CD8-positive, alpha-beta memory T cell (primary cell): Measurements from ENCODE around the gene VMP1. TPM values are rescaled to one million over a fixed set of nuclear protein-coding genes. Genes with fewer than 3 reads are reported as not detected.

ENCODE experiments used
- CTCF ChIA-PET: fragments of 350-600 bp; sonication (Branson Sonifier 250); formaldehyde crosslinking; loops from one replicate; lab custom pipeline; 2021; ENCODE audit warnings: antibody characterized with exemption; lab: Charles Lee
- POLR2A ChIA-PET: fragments of 350-600 bp; sonication (Branson Sonifier 250); formaldehyde crosslinking; loops from one replicate; lab custom pipeline; 2021; ENCODE audit warnings: antibody characterized with exemption; lab: Charles Lee
- DNase-seq, 5 donors: peaks; one replicate each; pipeline versions ENCODE4 v3.0.0 to v3.0.0-alpha.2; 2020 to 2022; ENCODE audit warnings: mixed read lengths in 1 of 5
- H3K27ac ChIP-seq: one replicate; pipeline ENCODE4 v1.7.0; 2013; ENCODE audit warnings: low read depth, mild to moderate bottlenecking, low read length, moderate library complexity
- H3K27me3 ChIP-seq: 2 replicates; pipeline ENCODE4 v1.7.0; 2013; ENCODE audit warnings: low read length, mild to moderate bottlenecking; ENCODE audit not compliant: insufficient read depth, poor library complexity, severe bottlenecking
- H3K36me3 ChIP-seq: 2 replicates; pipeline ENCODE4 v1.7.0; 2013; ENCODE audit warnings: mild to moderate bottlenecking, low read length, moderate library complexity; ENCODE audit not compliant: insufficient read depth
- H3K4me1 ChIP-seq: 2 replicates; pipeline ENCODE4 v1.7.0; 2013; ENCODE audit warnings: mild to moderate bottlenecking, low read length, moderate library complexity; ENCODE audit not compliant: insufficient read depth
- H3K4me3 ChIP-seq: 2 replicates; pipeline ENCODE4 v1.7.0; 2013; ENCODE audit warnings: mild to moderate bottlenecking, low read length
- H3K9me3 ChIP-seq: 2 replicates; pipeline ENCODE4 v1.7.0; 2013; ENCODE audit warnings: mild to moderate bottlenecking, low read length
- H3K27ac Mint-ChIP-seq, 8 donors: one replicate each; pipeline ENCODE4 v1.8.0; 2020 to 2021; ENCODE audit warnings: mixed read lengths in 8 of 8, mild to moderate bottlenecking in 6 of 8, inconsistent platforms in 3 of 8, moderate library complexity in 3 of 8
- H3K27me3 Mint-ChIP-seq, 2 donors: one replicate each; pipeline ENCODE4 v1.8.0; 2020 to 2021; ENCODE audit warnings: mixed read lengths in 2 of 2, mild to moderate bottlenecking in 1 of 2, moderate library complexity in 1 of 2
- H3K36me3 Mint-ChIP-seq, 3 donors: one replicate each; pipeline ENCODE4 v1.8.0; 2020 to 2021; ENCODE audit warnings: mixed read lengths in 3 of 3, inconsistent platforms in 1 of 3, mild to moderate bottlenecking in 1 of 3
- H3K4me1 Mint-ChIP-seq, 3 donors: one replicate each; pipeline ENCODE4 v1.8.0; 2020 to 2021; ENCODE audit warnings: mixed read lengths in 3 of 3, inconsistent platforms in 1 of 3, mild to moderate bottlenecking in 1 of 3
- H3K4me3 Mint-ChIP-seq, 7 donors: one replicate each; pipeline ENCODE4 v1.8.0; 2020 to 2021; ENCODE audit warnings: mixed read lengths in 7 of 7, mild to moderate bottlenecking in 6 of 7, moderate library complexity in 4 of 7, inconsistent platforms in 2 of 7
- H3K9me3 Mint-ChIP-seq, 5 donors: one replicate each; pipeline ENCODE4 v1.8.0; 2020 to 2022; ENCODE audit warnings: mixed read lengths in 5 of 5, mild to moderate bottlenecking in 3 of 5, moderate library complexity in 2 of 5, inconsistent platforms in 1 of 5
- polyA plus RNA-seq: library from polyadenylated mRNA; unstranded; fragments of 300-500 nt; fragmentation: Illumina TruSeq; gene quantifications from one replicate; pipeline ENCODE4 v1.2.3, GENCODE V29; 2021
- total RNA-seq, 2 experiments: library from RNA; stranded (reverse); gene quantifications; one replicate each; pipeline ENCODE4 v1.2.3, GENCODE V29; 2021

The VMP1 gene
- total and polyA plus RNA-seq, 3 experiments from 2014 or later, result 57.0 to 151 (median 150) TPM

GRCh38 chr17:59723607-59724006, 16.2 kb downstream of the VMP1 start:
- Mint-ChIP-seq H3K27ac (peak overlapping the region in 2 of 8 donors; percentile 1 to 84), H3K4me3 (no peak overlapping the region)
- POLR2A ChIA-PET, result no interaction called here

GRCh38 chr17:59725691-59726090, 18.2 kb downstream of the VMP1 start:
- H3K36me3 Mint-ChIP-seq, result peaks cover 0 to 3% (median 0%) of the 10 kb centered on the region in 3 donors
- Histone ChIP-seq H3K4me3 (no peak overlapping the region), H3K9me3 (no peaks in the 10 kb centered on the region), H3K36me3 (no peaks in the 10 kb centered on the region), H3K27ac (no peak overlapping the region), H3K27me3 (no peaks in the 10 kb centered on the region), H3K4me1 (no peaks in the 10 kb centered on the region)
- ChIA-PET POLR2A (no interaction called here), CTCF (interaction anchor here (0.8 kb wide), 1 partner anchor 134 kb away, joined by 4 read pairs; no protein-coding TSS in a partner anchor)
- no peak for DNase-seq
- no peaks in the 10 kb centered on the region for H3K9me3 Mint-ChIP-seq
- peaks cover 0 to 2% of the 10 kb centered on the region in 2 donors for H3K27me3 Mint-ChIP-seq
- no peak overlapping the region for H3K4me3 Mint-ChIP-seq
- no peak overlapping the region for H3K27ac Mint-ChIP-seq
- H3K4me1 Mint-ChIP-seq, result peaks cover 24 to 52% (median 50%) of the 10 kb centered on the region in 3 donors

More at GRCh38 chr17:59723607-59724006, 16.2 kb downstream of the VMP1 start:
- H3K36me3 ChIP-seq, result no peaks in the 10 kb centered on the region
- H3K4me1 ChIP-seq, result no peaks in the 10 kb centered on the region
- Mint-ChIP-seq H3K4me1 (peaks cover 22 to 48% (median 46%) of the 10 kb centered on the region in 3 donors), H3K27me3 (peaks cover 0 to 2% of the 10 kb centered on the region in 2 donors), H3K36me3 (peaks cover 0 to 4% (median 0%) of the 10 kb centered on the region in 3 donors), H3K9me3 (no peaks in the 10 kb centered on the region)
- no peak for DNase-seq
- no peak overlapping the region for H3K27ac ChIP-seq
- CTCF ChIA-PET, result no interaction called here
- H3K9me3 ChIP-seq, result no peaks in the 10 kb centered on the region
- no peak overlapping the region for H3K4me3 ChIP-seq
- no peaks in the 10 kb centered on the region for H3K27me3 ChIP-seq

- no peak overlapping the region for H3K4me3 Mint-ChIP-seq
- H3K9me3 ChIP-seq, result no peaks in the 10 kb centered on the region
- no peaks in the 10 kb centered on the region for H3K36me3 ChIP-seq
- H3K4me1 ChIP-seq, result no peaks in the 10 kb centered on the region
- no peak overlapping the region for H3K27ac ChIP-seq
- H3K27ac Mint-ChIP-seq, result no peak overlapping the region
- H3K4me1 Mint-ChIP-seq, result peaks cover 22 to 53% (median 38%) of the 10 kb centered on the region in 3 donors
- CTCF ChIA-PET, result no interaction called here
- peaks cover 0 to 2% of the 10 kb centered on the region in 2 donors for H3K27me3 Mint-ChIP-seq
- DNase-seq, result no peak
- peaks cover 0 to 8% (median 1%) of the 10 kb centered on the region in 3 donors for H3K36me3 Mint-ChIP-seq
- no peaks in the 10 kb centered on the region for H3K9me3 Mint-ChIP-seq
- no peaks in the 10 kb centered on the region for H3K27me3 ChIP-seq
- no peak overlapping the region for H3K4me3 ChIP-seq
- POLR2A ChIA-PET, result no interaction called here
These were observed 20.5 kb downstream of the VMP1 start for GRCh38 chr17:59727817-59728533.

- H3K36me3 Mint-ChIP-seq, result peaks cover 2 to 21% (median 3%) of the 10 kb centered on the region in 3 donors
- H3K9me3 ChIP-seq, result no peaks in the 10 kb centered on the region
- CTCF ChIA-PET, result no interaction called here
- POLR2A ChIA-PET, result no interaction called here
- no peaks in the 10 kb centered on the region for H3K27me3 Mint-ChIP-seq
- no peaks in the 10 kb centered on the region for H3K4me1 ChIP-seq
- peak overlapping the region in 1 of 8 donors; percentile 11 for H3K27ac Mint-ChIP-seq
- H3K9me3 Mint-ChIP-seq, result no peaks in the 10 kb centered on the region
- no peaks in the 10 kb centered on the region for H3K27me3 ChIP-seq
- H3K4me3 Mint-ChIP-seq, result no peak overlapping the region
- peaks cover 18 to 39% (median 26%) of the 10 kb centered on the region in 3 donors for H3K4me1 Mint-ChIP-seq
- peaks cover 3% of the 10 kb centered on the region for H3K36me3 ChIP-seq
- DNase-seq, result no peak
- H3K27ac ChIP-seq, result no peak overlapping the region
- no peak overlapping the region for H3K4me3 ChIP-seq
These were observed 22.9 kb downstream of the VMP1 start for GRCh38 chr17:59730268-59730834.

GRCh38 chr17:59733697-59734096, 26.2 kb downstream of the VMP1 start:
- Mint-ChIP-seq H3K9me3 (no peaks in the 10 kb centered on the region), H3K27me3 (no peaks in the 10 kb centered on the region), H3K27ac (no peak overlapping the region), H3K36me3 (peaks cover 3 to 44% (median 6%) of the 10 kb centered on the region in 3 donors), H3K4me3 (no peak overlapping the region), H3K4me1 (peaks cover 10 to 19% (median 18%) of the 10 kb centered on the region in 3 donors)
- Histone ChIP-seq H3K9me3 (no peaks in the 10 kb centered on the region), H3K36me3 (peaks cover 6% of the 10 kb centered on the region), H3K27ac (no peak overlapping the region), H3K4me3 (no peak overlapping the region), H3K27me3 (no peaks in the 10 kb centered on the region), H3K4me1 (no peaks in the 10 kb centered on the region)
- CTCF ChIA-PET, result interaction anchor here (0.6 kb wide), 1 partner anchor 13 kb away, joined by 3 read pairs; no protein-coding TSS in a partner anchor
- POLR2A ChIA-PET, result no interaction called here
- DNase-seq, result no peak

GRCh38 chr17:59734226-59734625, 26.8 kb downstream of the VMP1 start:
- Histone ChIP-seq H3K4me3 (no peak overlapping the region), H3K27me3 (no peaks in the 10 kb centered on the region), H3K4me1 (no peaks in the 10 kb centered on the region), H3K27ac (no peak overlapping the region), H3K36me3 (peaks cover 6% of the 10 kb centered on the region), H3K9me3 (no peaks in the 10 kb centered on the region)
- Mint-ChIP-seq H3K9me3 (no peaks in the 10 kb centered on the region), H3K27ac (no peak overlapping the region), H3K4me1 (peaks cover 9 to 15% (median 14%) of the 10 kb centered on the region in 3 donors), H3K36me3 (peaks cover 3 to 47% (median 6%) of the 10 kb centered on the region in 3 donors), H3K4me3 (no peak overlapping the region), H3K27me3 (no peaks in the 10 kb centered on the region)
- POLR2A ChIA-PET, result no interaction called here
- no peak for DNase-seq
- CTCF ChIA-PET, result no interaction called here

- H3K4me1 Mint-ChIP-seq, result no peaks in the 10 kb centered on the region
These were observed 29.9 kb downstream of the VMP1 start for GRCh38 chr17:59737324-59737723.

GRCh38 chr17:59743842-59744241, 36.4 kb downstream of the VMP1 start:
- CTCF ChIA-PET, result interaction anchor here (2.1 kb wide), 1 partner anchor 10 kb away, joined by 9 read pairs; no protein-coding TSS in a partner anchor
- H3K9me3 Mint-ChIP-seq, result peaks cover 0 to 4% (median 0%) of the 10 kb centered on the region in 5 donors
- DNase-seq, result no peak
- Histone ChIP-seq H3K4me1 (no peaks in the 10 kb centered on the region), H3K27me3 (no peaks in the 10 kb centered on the region), H3K4me3 (no peak overlapping the region), H3K36me3 (peaks cover 3% of the 10 kb centered on the region), H3K27ac (no peak overlapping the region), H3K9me3 (no peaks in the 10 kb centered on the region)
- POLR2A ChIA-PET, result no interaction called here
- no peak overlapping the region for H3K4me3 Mint-ChIP-seq
- H3K36me3 Mint-ChIP-seq, result peaks cover 5 to 25% (median 11%) of the 10 kb centered on the region in 3 donors
- H3K27ac Mint-ChIP-seq, result peak overlapping the region in 3 of 8 donors; percentile 1 to 46 (median 19)
- peaks cover 0 to 5% (median 0%) of the 10 kb centered on the region in 3 donors for H3K4me1 Mint-ChIP-seq
- H3K27me3 Mint-ChIP-seq, result no peaks in the 10 kb centered on the region

More at GRCh38 chr17:59737324-59737723, 29.9 kb downstream of the VMP1 start:
- no peak overlapping the region for H3K27ac Mint-ChIP-seq
- H3K36me3 Mint-ChIP-seq, result peaks cover 5 to 55% (median 7%) of the 10 kb centered on the region in 3 donors
- no peaks in the 10 kb centered on the region for H3K9me3 ChIP-seq
- ChIA-PET CTCF (no interaction called here), POLR2A (no interaction called here)
- no peaks in the 10 kb centered on the region for H3K27me3 Mint-ChIP-seq
- no peaks in the 10 kb centered on the region for H3K9me3 Mint-ChIP-seq
- H3K4me3 ChIP-seq, result no peak overlapping the region
- no peak overlapping the region for H3K27ac ChIP-seq
- DNase-seq, result no peak
- no peaks in the 10 kb centered on the region for H3K4me1 ChIP-seq
- no peak overlapping the region for H3K4me3 Mint-ChIP-seq
- H3K36me3 ChIP-seq, result peaks cover 6% of the 10 kb centered on the region
- H3K27me3 ChIP-seq, result no peaks in the 10 kb centered on the region
